COLO668 (cell line): Measurements from ENCODE around the gene DUSP3.
"Not testable (repeated sequence)": the region's sequence is repeated elsewhere in the genome, so short reads cannot be mapped to it uniquely, and the experiment has no call there.

Experiments used
- DNase-seq: peaks from one replicate; lab custom pipeline; 2025; ENCODE audit not compliant: unreplicated experiment; lab: John Stamatoyannopoulos, UW

The DUSP3 gene

DNA sequence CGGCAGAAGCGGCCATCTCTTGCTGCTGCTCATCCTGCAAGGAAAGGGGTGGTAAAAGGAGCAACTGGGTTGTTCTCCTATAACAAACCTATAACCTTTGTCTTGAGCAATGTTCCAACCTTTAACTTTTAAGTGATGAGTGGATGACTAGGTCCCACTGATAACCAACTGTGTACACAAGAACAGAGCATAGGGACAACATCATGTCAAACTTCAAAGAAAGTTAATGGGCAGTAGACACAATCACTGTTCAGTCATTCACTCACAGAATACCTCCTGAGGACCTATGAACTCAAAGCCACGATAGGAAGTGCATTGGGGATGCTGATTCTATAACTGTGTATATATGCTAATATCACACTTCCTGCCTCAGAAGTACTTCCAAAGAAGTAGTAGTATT is 23.1 kb upstream of the DUSP3 start:
- no peak for DNase-seq

DNA sequence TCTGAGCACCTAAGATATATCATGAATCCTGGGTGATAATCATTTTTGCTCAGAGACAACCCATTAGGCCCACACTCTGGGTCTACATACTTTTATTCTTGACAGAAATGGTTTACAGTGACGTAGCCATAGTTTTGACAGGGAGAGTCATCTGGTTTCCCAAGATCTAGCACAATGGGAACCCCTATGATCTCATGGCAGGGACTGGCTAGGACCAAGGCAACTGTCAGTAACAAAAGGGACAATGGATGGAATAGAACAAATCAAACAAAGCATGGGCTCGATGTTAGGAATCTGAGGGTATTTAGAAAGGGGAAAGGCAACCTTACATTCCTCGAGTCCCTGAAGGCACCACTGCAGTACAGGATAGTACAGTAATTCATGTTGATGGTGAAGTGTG is 22.0 kb upstream of the DUSP3 start:
- no peak for DNase-seq

GRCh38 chr17:43799047-43799446 is 20.3 kb upstream of the DUSP3 start:
- no peak for DNase-seq

GRCh38 chr17:43798024-43798423 is 19.2 kb upstream of the DUSP3 start:
- DNase-seq = peak; percentile 4

DNA sequence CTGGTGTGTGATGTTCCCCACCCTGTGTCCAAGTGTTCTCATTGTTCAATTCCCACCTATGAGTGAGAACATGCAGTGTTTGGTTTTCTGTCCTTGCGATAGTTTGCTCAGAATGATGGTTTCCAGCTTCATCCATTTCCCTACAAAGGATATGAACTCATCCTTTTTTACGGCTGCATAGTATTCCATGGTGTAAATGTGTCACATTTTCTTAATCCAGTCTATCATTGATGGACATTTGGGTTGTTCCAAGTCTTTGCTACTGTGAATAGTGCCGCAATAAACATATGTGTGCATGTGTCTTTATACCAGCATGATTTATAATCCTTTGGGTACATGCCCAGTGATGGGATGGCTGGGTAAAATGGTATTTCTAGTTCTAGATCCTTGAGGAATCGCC is 13.9 kb upstream of the DUSP3 start:
- not testable (repeated sequence) for DNase-seq

DNA sequence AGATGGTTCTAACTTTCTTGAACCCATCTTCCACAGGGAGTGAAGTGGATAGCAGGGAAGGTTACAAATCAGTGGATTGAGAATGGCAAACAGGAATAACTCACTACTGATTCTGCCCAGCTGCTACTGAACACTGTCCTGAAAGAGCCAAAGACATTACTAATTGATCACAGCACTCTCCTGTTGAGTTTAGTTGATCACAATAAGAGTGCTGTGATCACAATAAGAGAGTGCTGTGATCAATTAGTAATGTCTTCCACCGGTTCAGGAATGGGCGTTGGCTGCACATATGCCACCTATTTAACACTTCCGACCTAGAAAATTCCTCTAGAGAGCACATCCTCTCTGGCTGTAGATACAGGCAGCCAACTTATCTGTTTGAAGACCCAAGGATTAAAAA is 12.8 kb upstream of the DUSP3 start:
- peak; percentile 2 for DNase-seq

GRCh38 chr17:43790311-43790940 is 11.6 kb upstream of the DUSP3 start:
- DNase-seq = peak; percentile 10

DNA sequence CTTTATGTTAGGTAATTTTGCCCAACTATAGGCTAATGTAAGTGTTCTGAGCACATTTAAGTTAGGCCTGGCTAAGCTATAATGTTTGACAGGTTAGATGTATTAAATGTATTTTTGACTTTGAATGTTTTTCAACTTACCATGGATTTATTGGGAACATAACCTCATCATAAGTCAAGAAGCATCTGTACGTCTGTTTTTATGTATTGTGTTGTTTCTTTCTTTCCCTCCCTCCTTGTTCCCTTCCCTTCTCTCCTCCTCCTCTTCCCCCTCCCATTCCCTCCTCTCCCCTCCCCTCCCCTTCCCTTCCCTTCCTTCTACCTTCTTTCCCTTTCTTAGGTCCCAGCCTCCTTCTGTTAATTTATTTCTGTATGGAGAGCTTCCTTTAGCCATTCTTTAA is 10.7 kb upstream of the DUSP3 start:
- DNase-seq = no peak

DNA sequence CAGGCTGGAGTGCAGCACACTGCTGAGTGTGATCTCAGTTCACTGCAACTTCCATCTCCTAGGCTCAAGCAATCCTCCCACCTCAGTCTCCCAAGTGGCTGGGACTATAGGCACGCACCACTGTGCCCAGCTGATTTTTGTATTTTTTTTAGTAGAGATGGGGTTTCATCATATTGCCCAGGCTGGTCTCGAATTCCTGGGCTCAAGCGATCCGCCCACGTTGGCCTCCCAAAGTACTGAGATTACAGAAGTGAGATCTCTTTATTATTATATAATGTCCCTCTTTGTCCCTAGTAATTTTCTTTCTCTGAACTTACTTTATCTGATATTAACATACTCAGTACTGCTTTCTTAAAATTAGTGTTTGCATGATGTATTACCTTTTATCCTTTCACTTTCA is 9.8 kb upstream of the DUSP3 start:
- DNase-seq = no peak

DNA sequence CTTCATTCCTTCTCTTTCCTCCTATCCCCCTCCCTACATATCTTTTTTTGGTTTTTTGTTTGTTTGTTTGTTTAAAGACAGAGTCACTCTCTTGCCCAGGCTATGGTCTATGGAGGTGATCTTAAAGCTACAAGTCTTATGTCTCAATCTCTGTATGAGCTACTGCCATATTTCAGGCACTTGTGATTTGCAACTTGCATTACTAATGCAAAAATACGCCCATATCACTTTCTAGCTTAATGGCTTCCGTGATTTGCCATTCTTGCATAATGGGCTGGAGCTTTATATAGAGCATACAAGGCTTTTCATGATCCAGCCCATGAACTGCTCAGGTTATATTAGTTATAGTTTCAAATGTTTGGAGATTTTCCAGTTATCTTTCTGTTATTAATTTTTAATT is 9.0 kb upstream of the DUSP3 start:
- DNase-seq = no peak

DNA sequence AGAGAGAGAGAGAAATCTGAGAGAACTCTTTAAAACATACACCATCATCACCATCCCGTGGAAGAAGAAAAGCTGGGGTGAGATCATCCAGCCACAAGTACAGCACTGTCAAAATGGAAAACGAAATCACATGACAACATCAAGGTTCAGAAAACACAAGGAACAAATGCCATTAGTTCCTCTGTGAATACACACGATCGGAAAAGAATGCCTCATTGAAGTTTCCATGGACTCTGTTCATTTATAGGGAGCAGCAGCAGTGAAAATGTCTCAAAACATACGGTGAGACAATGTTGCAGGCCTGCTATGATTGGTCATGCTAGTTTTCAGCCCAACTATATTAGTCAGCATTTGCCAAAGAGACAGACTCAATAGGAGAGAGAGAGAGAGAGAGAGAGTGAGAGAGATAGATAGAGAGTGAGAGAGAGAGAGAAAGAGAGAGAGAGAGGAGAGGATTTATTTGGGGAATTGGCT is 5.9 kb upstream of the DUSP3 start:
- DNase-seq = no peak

DNA sequence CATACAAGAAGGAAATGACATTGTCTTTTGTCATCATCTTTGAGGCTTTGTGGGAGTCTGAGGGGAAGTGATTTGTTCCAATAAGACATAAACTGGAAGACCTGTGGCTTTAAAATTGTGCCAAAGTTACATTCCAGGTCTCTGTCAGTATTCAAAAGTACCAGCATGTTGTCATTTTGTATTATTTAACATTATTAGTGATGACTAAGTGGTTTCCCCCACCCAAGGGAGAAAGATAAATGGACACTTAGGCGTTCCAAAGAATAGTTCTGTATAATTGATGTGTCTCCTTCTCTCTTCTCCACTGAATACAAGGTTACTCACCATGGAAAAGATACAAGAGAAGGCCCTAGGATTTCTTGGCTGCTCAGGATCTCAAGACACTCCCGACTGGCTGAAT is 5.3 kb upstream of the DUSP3 start:
- no peak for DNase-seq

DNA sequence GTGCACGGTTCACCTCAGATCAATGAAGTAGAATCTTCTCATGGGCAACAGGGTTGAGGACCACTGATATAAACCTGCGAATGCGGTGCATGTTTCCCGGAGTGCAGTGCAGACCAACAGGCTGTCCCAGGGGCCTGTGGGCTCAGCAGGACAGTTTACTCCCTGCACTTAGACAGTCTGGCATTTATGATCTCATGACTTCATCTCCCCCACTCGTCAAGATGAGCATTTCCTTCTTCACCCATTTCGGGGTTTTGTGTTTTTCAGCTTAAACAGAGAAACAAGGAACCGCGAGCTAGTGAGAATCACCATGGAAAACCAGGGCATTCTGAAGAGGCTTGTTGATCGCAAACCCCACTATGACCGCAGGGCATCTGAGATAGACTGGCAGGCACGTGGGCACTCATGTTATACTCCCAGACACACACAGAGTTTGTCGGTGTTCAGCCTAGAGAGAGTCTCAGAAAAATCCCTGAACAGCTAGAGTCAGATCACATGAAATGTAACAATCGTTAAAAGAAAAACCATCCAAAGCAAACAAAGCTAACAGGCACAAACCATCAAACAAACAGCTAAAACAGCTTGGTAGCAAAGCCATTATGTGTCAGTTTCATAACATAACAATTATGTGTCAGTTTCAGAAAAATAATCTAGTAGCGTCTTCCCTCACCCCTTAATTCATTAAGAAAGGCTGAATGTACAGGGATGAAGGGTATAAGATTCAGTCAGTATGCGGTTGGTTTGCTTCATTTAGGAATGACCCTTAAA is 4.3 kb upstream of the DUSP3 start:
- no peak for DNase-seq

DNA sequence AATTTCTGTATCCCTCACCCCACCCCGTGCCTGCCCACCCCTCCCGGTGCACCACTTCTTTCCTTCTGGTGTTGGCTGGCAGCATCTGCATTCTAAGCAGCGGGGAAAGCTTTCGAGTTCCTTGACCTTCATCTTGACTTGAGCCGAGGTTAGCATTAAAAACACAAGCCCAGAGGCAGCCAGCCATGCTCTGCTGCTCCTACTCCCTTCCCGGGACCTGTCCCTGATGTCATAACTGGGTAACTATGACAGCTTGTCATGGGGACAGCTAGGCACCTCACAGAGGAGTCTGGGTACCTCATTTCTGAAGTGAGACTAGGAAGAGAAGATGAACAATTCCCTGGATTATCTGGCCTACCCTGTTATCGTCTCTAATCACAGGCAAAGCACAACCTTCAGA is 1.4 kb upstream of the DUSP3 start, which contains the start of gene CFAP97D1:
CFAP97D1 (plus strand) TSS at position 301 of the 400 bp plus-strand sequence; CDS start at position 329, 28 bp downstream.
- no peak for DNase-seq

GRCh38 chr17:43779145-43780125 is 658 bp upstream of the DUSP3 start:
- DNase-seq = peak; percentile 30

DNA sequence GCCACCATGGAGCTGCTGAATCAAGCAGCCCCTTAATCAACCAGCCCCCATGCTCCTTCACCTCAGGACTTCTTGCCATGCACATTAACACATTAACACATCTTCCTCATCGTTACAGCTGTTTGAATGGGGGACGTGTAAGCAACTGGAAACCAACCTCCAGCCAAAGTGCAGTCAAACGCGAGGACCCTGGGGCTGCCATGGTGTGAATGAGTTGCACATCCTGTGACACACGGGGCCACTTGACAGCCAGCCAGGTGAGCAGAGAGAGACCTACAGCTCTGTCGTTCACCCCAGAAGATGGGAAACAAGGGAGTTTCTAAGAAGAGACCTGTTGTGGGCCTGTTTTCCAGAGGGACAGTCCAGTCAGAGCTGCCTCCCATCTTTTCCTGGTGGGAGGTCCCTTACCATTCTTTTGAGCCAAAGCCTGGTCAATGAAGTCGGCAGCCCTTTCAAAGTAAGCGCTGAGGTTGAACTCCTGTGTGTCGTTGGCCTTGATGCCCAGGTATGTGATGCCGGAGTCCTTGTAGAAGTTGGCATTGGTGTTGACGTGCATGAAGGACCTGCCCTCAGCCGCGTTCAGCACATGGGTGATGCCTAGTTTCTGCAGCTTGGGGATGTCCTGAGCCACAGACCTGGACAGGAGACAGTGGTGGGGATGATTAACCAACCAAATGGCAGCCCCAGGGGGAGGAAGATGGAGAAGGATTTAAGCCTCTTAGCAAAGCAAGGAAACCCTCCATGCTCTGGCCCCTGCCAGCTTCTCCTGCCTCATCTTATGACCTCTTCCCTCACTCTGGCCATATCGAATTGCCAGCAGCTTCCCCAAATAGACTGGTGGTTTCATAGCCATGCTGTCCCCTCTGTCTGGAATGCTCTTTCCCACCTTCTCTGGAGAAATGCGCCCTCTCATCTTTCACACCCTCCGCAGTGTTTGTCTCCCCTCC is 4.2 kb downstream of the DUSP3 start:
- DNase-seq = no peak

DNA sequence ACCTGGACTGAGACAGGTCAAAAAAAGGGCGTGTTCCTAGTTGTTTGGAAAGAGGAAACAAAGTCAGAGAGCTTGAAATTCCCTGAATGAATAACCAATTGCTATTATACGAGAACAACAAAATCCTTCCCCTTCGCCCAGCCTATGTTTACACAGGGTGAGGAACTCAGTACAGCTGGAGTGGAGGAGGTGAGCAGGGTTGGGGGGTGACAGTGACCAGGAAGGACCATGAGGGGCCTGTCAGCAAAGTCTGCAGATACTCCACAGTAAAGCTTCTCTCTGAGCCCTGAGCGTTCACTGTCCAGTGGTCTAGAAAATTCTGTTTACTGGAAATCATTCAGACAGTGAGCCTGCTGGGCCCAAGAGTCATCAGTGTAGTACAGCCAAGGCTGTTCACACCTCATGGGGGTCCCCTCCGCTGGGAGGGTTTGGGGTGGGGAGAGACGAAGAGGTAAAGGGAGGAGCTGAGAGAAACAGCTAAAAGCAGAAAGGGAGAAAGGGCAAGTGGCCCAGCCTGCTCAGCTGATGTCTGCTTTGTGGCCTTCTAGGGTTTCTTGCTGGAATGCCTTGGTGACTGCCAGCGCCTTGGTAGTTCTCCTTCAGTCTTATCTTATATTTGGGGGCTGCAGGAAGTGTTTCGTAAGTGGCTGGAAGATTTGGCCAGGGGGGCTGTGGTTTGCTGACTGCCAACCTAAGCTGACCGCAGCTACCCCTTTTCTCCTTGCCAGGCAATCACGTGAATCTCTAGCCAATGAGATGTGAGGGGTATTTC is 5.7 kb downstream of the DUSP3 start:
- no peak for DNase-seq

DNA sequence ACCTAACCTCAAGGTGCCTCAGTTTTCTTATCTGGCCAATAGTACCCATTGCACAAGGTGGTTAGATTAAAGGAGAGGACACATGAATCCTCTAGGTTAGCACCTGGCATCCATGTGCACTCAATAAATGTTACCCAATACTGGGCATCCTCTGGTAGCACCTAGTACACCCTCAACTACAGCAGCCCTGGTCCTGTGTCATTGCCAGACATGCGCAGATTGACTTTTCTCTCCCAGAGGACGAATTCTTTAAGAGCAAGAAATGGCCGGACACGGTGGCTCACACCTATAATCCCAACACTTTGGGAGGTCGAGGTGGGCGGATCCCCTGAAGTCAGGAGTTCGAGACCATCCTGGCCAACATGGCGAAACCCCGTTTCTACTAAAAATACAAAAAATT is 7.3 kb downstream of the DUSP3 start:
- DNase-seq = no peak

- no peak for DNase-seq
Observed at GRCh38 chr17:43770957-43771356, 7.8 kb downstream of the DUSP3 start.

- no peak for DNase-seq
Observed at GRCh38 chr17:43769859-43770258, 8.9 kb downstream of the DUSP3 start.
